Measurements from ENCODE around the gene GRID2. TPM values are rescaled to one million over a fixed set of nuclear protein-coding genes. Genes with fewer than 3 reads are reported as not detected.

Gene GRID2
- total RNA-seq, 1 donor from 2014 or later: 0.17 TPM

- Mint-ChIP-seq H3K36me3 (no peaks in the 10 kb centered on the region), H3K27ac (no peak overlapping the region), H3K27me3 (ENCODE audit: insufficient read depth, low read depth) (no peaks in the 10 kb centered on the region), H3K4me3 (no peak overlapping the region), H3K4me1 (peaks cover 14% of the 10 kb centered on the region), H3K9me3 (no peaks in the 10 kb centered on the region)
- no peak overlapping the region for H3K4me3 ChIP-seq
- H3F3A ChIP-seq (ENCODE audit: low read depth): peaks cover 6% of the 10 kb centered on the region
- H3K27me3 ChIP-seq: no peaks in the 10 kb centered on the region
- no peak overlapping the region for H3K9ac ChIP-seq
- H3K27ac ChIP-seq: no peak overlapping the region
- no peaks in the 10 kb centered on the region for H3K36me3 ChIP-seq
- no peaks in the 10 kb centered on the region for H3K9me3 ChIP-seq (ENCODE audit: low read depth)
- no peak overlapping the region for H2AFZ ChIP-seq (replicated peaks)
- no peak overlapping the region for H3K4me2 ChIP-seq
- TF ChIP-seq EZH2 (IDR thresholded peaks at IDR 0.05): no peak
- no peak for TF ChIP-seq CTCF (IDR thresholded peaks at IDR 0.05)
- no peak for TF ChIP-seq EZH2phosphoT487 (IDR thresholded peaks at IDR 0.05)
- H4K20me1 ChIP-seq (ENCODE audit: low read depth): no peaks in the 10 kb centered on the region
- peaks cover 28% of the 10 kb centered on the region for H3K4me1 ChIP-seq
- no peak for DNase-seq (ENCODE audit: low spot score)
- no peaks in the 10 kb centered on the region for H3K79me2 ChIP-seq (ENCODE audit: low read depth)
Observed at GRCh38 chr4:93312299-93312698, 1008.5 kb downstream of the GRID2 start.

GRCh38 chr4:93313197-93313596 lies 1009.4 kb downstream of the GRID2 start:
- Mint-ChIP-seq H3K9me3 (no peaks in the 10 kb centered on the region), H3K4me1 (peaks cover 14% of the 10 kb centered on the region), H3K36me3 (no peaks in the 10 kb centered on the region), H3K4me3 (no peak overlapping the region), H3K27me3 (ENCODE audit: insufficient read depth, low read depth) (no peaks in the 10 kb centered on the region), H3K27ac (no peak overlapping the region)
- Histone ChIP-seq H3K4me2 (peak overlapping the region; percentile 22), H3K9me3 (ENCODE audit: low read depth) (no peaks in the 10 kb centered on the region), H3K4me3 (no peak overlapping the region), H3K9ac (no peak overlapping the region), H3K27me3 (no peaks in the 10 kb centered on the region), H3K36me3 (no peaks in the 10 kb centered on the region), H3K27ac (no peak overlapping the region), H3K79me2 (ENCODE audit: low read depth) (no peaks in the 10 kb centered on the region), H4K20me1 (ENCODE audit: low read depth) (no peaks in the 10 kb centered on the region), H3K4me1 (peaks cover 28% of the 10 kb centered on the region), H3F3A (ENCODE audit: low read depth) (peaks cover 6% of the 10 kb centered on the region), H2AFZ (replicated peaks) (no peak overlapping the region)
- no peak for TF ChIP-seq EZH2phosphoT487 (IDR thresholded peaks at IDR 0.05)
- no peak for TF ChIP-seq CTCF (IDR thresholded peaks at IDR 0.05)
- TF ChIP-seq EZH2 (IDR thresholded peaks at IDR 0.05): no peak
- DNase-seq (ENCODE audit: low spot score): peak; percentile 16

- Histone ChIP-seq H3K4me1 (peaks cover 28% of the 10 kb centered on the region), H4K20me1 (ENCODE audit: low read depth) (no peaks in the 10 kb centered on the region), H2AFZ (replicated peaks) (no peak overlapping the region), H3K27me3 (no peaks in the 10 kb centered on the region), H3K9ac (no peak overlapping the region), H3K36me3 (no peaks in the 10 kb centered on the region), H3K4me2 (no peak overlapping the region), H3K79me2 (ENCODE audit: low read depth) (no peaks in the 10 kb centered on the region), H3K9me3 (ENCODE audit: low read depth) (no peaks in the 10 kb centered on the region), H3F3A (ENCODE audit: low read depth) (peaks cover 6% of the 10 kb centered on the region), H3K27ac (no peak overlapping the region), H3K4me3 (no peak overlapping the region)
- no peak overlapping the region for H3K27ac Mint-ChIP-seq
- no peak for DNase-seq (ENCODE audit: low spot score)
- no peaks in the 10 kb centered on the region for H3K9me3 Mint-ChIP-seq
- no peak for TF ChIP-seq EZH2 (IDR thresholded peaks at IDR 0.05)
- TF ChIP-seq CTCF (IDR thresholded peaks at IDR 0.05): no peak
- no peak for TF ChIP-seq EZH2phosphoT487 (IDR thresholded peaks at IDR 0.05)
- no peak overlapping the region for H3K4me3 Mint-ChIP-seq
- H3K27me3 Mint-ChIP-seq (ENCODE audit: insufficient read depth, low read depth): peaks cover 2% of the 10 kb centered on the region
- no peaks in the 10 kb centered on the region for H3K36me3 Mint-ChIP-seq
- H3K4me1 Mint-ChIP-seq: peaks cover 10% of the 10 kb centered on the region
Observed at GRCh38 chr4:93317057-93317456, 1013.3 kb downstream of the GRID2 start.
